Activated T-helper 1 cell treated with Interleukin-2 at 50 U/mL for 16 hours (primary cell): ENCODE measurements around the gene WDR64.

Experiments used
- DNase-seq: peaks from one replicate; pipeline ENCODE4 v3.0.0-alpha.2; 2020; ENCODE audit warnings: low read depth

The WDR64 gene

DNA sequence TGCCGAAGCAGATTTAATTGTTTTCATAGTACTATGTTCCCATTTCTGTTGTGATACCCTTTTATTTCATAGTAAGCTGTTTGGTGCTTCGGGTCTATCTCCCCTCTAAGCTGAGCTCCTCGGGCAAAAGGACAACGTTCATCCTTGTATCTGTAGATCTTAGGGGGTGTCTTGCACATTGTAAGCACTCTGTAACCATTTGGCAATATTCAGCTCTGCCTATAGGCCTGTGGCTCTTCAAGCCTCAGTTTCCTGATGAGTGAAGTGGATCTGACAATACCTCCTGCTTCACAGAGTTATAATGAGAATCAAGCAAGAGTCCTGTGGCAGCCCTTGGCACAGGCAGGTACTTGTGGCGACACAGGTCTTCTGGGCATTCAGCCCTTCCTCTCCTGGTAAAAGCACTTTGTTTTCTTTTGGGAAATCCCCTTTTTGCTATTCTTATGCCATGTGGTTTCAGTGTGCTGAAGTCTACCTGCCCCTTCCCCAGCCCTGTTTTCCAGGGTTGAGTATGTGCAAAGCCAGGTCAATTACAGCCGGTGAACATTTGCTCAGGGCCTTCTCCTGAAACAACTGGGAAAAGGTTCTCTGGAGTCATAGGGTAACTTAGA, 187.4 kb downstream of the WDR64 start:
- DNase-seq, result no peak

DNA sequence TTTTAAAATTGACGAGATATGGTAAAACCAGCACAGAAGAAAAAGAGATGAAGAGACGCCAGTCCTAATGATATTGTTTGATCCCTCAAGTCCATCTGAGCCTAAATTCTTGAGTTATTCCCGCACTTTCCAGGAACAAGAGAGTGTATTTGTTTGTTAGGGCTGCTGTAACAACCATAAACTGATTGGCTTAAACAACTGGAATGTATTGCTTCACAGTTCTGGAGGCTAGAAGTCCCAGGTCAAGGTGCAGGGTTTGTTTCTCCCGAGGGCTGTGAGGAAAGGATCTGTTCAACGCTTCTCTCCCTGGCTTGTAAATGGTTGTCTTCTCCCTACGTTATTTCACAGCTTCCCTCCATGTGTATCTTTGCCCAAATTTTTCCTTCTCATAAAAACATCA, 188.1 kb downstream of the WDR64 start:
- no peak for DNase-seq

GRCh38 chr1:241841691-241842090, 189.6 kb downstream of the WDR64 start:
- no peak for DNase-seq

DNA sequence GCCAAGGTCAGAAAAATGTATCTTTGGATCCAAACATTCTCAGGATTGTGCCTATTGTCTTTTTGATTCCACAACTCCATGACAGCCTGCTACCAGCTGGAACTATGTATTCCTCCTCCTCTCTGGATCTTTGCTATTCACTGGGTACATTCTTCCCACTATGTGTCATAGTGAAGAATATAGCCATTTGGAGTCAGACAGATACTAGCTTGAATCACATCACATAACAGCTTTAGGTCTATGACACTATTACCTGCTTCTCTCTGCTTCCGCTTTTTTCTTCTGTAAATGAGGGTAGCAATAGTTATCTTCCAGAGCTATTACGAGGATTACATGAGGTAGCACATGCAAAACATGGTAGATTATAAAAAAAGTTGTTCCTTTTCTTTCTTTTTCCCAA, 190.5 kb downstream of the WDR64 start:
- DNase-seq, result no peak

DNA sequence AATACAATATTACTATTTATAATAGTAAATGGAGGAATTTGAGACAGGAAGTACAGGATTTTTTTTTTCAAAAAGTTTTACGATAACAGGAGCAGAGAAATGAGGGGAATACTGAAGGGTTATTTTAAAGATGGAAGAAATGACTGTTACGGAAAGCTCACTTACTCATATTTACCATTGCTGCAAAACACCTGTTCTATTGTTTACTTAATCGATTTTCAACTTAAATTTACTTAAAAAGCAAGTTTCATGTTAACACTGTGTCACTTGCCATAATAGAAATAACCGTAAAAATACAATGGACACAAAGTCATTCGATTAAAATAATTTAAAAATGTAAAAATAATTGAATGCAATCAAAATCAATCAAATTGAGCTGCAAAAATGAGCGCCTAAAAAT, 192.5 kb downstream of the WDR64 start:
- DNase-seq, result no peak

DNA sequence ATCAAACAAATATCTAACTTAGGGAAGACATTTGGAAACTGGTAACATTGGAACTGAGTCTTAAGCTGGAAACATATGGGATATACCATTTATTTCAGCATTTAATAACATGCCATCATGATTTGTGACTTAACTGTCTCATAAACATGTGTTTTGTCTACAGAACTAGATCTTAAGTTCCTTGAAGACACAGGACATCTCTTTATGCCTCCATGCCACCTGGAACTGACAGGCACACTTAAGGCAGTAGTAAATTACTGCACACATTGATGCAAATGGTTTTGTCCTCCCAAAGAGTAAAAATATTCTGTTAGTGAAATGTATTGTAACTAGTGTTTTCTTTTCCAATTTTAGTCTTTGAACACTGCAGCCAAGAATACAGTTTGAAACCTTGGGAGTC, 194.3 kb downstream of the WDR64 start:
- DNase-seq, result no peak

- DNase-seq, result no peak
Observed at GRCh38 chr1:241846862-241847539, 194.9 kb downstream of the WDR64 start.

GRCh38 chr1:241847540-241847795, 195.4 kb downstream of the WDR64 start:
- no peak for DNase-seq

- DNase-seq, result peak; percentile 75
Observed at GRCh38 chr1:241847796-241848685, 196.0 kb downstream of the WDR64 start, which contains the start of gene EXO1. Gene EXO1 (plus strand): TSS chr1:241848204. CDS start chr1:241850426, 2,222 bp downstream.

DNA sequence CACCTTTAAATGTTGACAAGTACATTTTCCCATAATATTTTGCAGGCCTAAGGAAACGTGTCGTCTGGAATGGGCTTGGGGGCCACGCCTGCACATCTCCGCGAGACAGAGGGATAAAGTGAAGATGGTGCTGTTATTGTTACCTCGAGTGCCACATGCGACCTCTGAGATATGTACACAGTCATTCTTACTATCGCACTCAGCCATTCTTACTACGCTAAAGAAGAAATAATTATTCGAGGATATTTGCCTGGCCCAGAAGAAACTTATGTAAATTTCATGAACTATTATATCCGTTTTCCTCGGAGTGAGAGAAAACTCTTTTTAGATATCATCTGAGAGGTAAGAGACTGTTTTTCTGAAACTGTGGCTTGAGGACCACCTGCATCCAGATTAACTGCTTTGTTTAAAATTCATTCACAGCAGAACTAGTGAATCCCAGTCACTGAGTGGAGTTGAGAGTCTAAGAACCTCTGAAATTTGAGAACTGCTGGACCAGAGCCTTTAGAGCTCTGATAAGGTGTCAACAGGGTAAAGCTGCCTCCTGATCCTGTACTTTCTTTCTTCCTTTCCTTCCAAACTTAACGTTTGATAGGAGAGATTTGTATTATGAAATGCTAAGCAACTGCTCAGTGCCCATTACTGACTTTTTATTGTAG, 196.7 kb downstream of the WDR64 start:
- no peak for DNase-seq

DNA sequence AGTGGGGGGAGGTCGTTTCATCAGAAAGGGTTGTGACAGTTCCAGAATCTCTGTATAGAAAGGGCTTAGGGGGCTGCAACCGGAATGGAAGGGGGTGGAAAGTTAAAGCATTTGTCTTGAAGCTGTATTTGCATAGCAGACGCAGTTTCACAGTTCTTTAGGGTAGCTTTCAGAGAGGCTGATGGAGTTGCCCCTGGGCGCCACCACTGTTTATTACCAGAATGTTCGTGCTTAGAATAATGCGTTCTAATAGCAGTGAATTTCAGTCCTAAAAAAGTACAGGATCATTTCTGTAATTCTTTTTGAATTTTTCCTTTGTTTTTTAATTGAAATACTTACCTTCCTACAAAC, 197.2 kb downstream of the WDR64 start:
- no peak for DNase-seq
